GM20431 (cell line): ENCODE results near the gene FOSL2.

Experiments used
- in situ Hi-C: fragments of 300-500 bp; cut with MseI, MboI; formaldehyde crosslinking; loops from one replicate; pipeline ENCODE4 v1.15.0; 2020; ENCODE audit warnings: low sequenced_read_pairs; ENCODE audit not compliant: unreplicated experiment

Gene FOSL2

GRCh38 chr2:28427741-28428415 lies 35.2 kb downstream of the FOSL2 start:
- in situ Hi-C loops = no loop called here

GRCh38 chr2:28428486-28428885 lies 35.8 kb downstream of the FOSL2 start:
- in situ Hi-C loops = no loop called here

- in situ Hi-C loops = no loop called here
Observed at GRCh38 chr2:28429636-28430376, 37.1 kb downstream of the FOSL2 start.

GRCh38 chr2:28430377-28430765 lies 37.7 kb downstream of the FOSL2 start:
- in situ Hi-C loops = no loop called here

GRCh38 chr2:28430788-28431418 lies 38.2 kb downstream of the FOSL2 start:
- in situ Hi-C loops = no loop called here

- in situ Hi-C loops = no loop called here
Observed at GRCh38 chr2:28431741-28432140, 39.1 kb downstream of the FOSL2 start.

- in situ Hi-C loops = no loop called here
Observed at GRCh38 chr2:28432362-28432761, 39.7 kb downstream of the FOSL2 start.

- in situ Hi-C loops = no loop called here
Observed at GRCh38 chr2:28433215-28433614, 40.6 kb downstream of the FOSL2 start.

- in situ Hi-C loops = no loop called here
Observed at GRCh38 chr2:28433935-28434599, 41.4 kb downstream of the FOSL2 start.

GRCh38 chr2:28434600-28434989 lies 41.9 kb downstream of the FOSL2 start:
- in situ Hi-C loops = no loop called here

- in situ Hi-C loops = no loop called here
Observed at GRCh38 chr2:28435241-28435640, 42.6 kb downstream of the FOSL2 start.

GRCh38 chr2:28435814-28436351 lies 43.2 kb downstream of the FOSL2 start:
- in situ Hi-C loops = no loop called here

- in situ Hi-C loops = no loop called here
Observed at GRCh38 chr2:28436525-28437051, 43.9 kb downstream of the FOSL2 start.

GRCh38 chr2:28437149-28437835 lies 44.6 kb downstream of the FOSL2 start:
- in situ Hi-C loops = no loop called here

GRCh38 chr2:28437918-28438317 lies 45.3 kb downstream of the FOSL2 start:
- in situ Hi-C loops = no loop called here

- in situ Hi-C loops = no loop called here
Observed at GRCh38 chr2:28438532-28439063, 45.9 kb downstream of the FOSL2 start.

GRCh38 chr2:28439127-28439526 lies 46.5 kb downstream of the FOSL2 start:
- in situ Hi-C loops = no loop called here

GRCh38 chr2:28439763-28440162 lies 47.1 kb downstream of the FOSL2 start:
- in situ Hi-C loops = no loop called here

GRCh38 chr2:28442328-28442727 lies 49.7 kb downstream of the FOSL2 start:
- in situ Hi-C loops = no loop called here
